Measurements from ENCODE around the gene RUNX2. TPM values are rescaled to one million over a fixed set of nuclear protein-coding genes. Genes with fewer than 3 reads are reported as not detected.

The RUNX2 gene
- total and polyA plus RNA-seq, 2 of the 8 experiments (the other 6 are each of a cell fraction or from before 2014, with no cell fraction given), result 0.26 to 1.2 TPM

DNA sequence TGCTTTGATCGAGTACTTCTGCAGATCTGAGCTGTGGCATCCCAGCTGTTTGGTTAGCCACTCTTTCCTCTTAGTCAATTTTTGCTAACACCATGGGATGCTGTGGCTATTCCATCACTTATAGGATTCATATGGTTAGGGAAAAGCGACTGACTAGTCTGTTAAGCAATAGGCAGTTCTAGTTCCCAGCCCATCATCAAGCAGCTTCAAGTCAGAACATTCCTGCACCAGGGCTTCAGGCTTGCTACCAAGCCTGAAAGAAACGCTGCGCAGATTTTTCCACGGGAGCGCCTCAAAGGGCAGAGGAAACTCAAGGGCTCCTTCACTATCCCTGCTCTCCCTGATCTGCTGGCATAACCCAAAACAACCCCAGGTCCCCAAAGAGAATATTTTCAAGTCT, 209.4 kb downstream of the RUNX2 start (continued):
- no peak for TF ChIP-seq ASH2L (IDR thresholded peaks at IDR 0.05; ENCODE audit: low read length)

Data from H1 (cell line).